HG03039 (cell line): ENCODE data around the gene SIRPA.
"Not testable (repeated sequence)": the region's sequence is repeated elsewhere in the genome, so short reads cannot be mapped to it uniquely, and the experiment has no call there.

Experiments used
- ATAC-seq: cut with Tn5 transposase; IDR thresholded peaks from one replicate; pipeline ENCODE4 v1.9.1; 2021; ENCODE audit warnings: mild to moderate bottlenecking, moderate library complexity; ENCODE audit not compliant: unreplicated experiment

The SIRPA gene

DNA sequence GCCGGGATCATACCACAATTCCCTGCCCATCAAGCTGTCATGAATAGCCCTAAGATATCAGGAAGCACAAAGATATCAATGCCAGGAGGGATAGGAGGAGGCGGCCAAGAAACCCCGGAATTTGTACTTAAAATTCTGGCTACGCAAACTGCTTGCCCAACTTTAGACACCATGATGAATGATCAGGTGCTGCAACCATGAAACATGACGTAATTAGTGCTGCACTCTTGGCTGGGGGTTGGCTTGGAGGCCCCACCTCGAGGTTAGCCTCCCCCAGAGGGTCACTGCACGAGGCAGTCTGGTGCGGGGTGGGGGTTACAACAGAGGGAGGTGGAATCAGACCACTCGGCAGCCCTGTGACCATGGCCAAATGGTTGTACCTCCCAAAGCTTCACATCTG is 8.9 kb downstream of the SIRPA start:
- no peak for ATAC-seq

DNA sequence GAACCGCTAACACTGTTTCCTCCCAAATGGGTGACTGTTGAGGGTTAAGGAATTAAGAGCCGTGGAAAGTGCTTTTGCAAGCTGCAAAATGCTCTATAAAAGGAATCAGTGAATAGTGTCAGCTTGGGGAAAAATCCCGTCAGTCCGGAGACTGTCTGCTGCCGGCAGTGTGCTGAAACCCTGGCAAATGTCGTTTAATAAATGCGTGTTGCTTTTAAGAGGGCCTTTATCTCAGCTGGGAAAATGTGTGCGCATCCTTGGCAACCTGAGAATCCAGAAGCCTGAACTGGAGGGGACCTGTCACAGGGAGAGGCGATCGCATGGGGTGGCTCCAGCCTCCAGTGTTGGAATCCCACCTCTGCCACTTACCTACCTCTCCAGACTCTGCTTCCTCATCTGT is 9.8 kb downstream of the SIRPA start:
- ATAC-seq = no peak

DNA sequence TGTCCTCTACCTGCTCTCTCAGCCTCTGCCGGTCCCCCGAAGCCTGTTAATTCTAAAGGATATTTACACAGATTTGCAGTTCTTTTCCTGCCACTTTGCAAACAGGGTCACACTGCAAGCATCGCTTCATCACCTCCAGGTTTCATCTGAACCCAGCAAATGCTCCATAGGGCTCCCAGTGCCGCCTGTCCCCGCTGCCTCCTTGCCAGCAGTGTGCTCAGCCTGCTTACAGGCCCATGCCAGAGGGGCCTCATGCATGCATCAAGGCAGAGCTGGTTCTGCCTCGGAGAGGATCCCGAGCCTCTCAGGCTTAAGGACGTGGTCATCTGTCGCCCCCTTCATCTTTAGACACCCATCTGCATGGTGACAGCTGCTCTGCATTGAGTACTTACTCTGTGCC is 10.5 kb downstream of the SIRPA start:
- ATAC-seq = no peak

DNA sequence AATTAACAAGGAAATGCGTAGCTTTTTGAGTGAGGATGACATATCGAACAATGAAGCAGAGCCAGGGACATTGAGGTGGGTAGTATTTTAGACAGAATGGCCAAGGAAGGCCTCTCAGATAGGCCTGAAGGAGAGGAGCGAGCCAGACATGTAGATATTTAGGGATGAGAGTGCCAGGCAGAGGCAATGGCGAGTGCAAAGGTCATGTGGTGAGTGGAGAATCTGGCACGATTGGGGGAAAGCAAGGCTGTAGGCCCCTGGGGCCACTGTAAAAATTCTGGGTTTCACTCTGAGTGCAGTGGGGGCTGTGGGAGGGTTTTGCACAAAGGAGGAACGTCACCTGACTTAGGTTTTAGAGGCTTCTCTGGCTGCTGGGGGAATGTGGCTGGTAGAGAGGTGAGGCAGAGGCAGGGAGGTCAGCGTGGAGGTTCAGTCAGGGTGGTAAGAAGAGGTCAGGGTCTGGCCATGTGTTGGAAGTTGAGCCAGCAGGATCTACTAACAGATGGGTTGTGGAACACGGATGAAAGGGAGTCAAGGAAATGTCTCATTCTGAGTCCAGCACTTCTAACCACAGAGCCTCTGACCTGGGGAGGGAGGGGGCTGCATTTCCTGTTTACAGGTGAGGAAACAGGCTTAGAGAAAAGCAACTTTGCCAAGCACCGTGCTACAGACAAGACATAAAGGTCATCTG is 11.3 kb downstream of the SIRPA start:
- no peak for ATAC-seq

DNA sequence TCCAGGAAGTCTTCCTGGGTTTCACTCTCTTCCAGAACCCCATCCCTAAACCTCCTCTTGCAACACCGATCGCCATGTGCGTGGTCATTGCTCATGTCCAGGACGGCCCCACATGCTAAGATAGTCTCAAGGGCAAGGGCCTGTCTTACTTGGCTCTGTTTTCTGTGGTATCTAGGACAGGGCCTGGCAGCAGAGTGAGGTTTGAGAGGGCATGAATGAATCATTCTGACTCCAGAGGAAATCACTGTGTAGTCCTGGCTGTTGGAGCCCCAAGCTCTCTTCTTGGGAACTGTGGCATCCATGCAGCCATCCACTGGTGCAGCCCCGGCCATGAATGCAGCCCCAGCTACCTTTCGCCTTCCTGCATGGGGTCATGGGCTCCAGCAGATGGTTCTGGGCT is 12.4 kb downstream of the SIRPA start:
- no peak for ATAC-seq

DNA sequence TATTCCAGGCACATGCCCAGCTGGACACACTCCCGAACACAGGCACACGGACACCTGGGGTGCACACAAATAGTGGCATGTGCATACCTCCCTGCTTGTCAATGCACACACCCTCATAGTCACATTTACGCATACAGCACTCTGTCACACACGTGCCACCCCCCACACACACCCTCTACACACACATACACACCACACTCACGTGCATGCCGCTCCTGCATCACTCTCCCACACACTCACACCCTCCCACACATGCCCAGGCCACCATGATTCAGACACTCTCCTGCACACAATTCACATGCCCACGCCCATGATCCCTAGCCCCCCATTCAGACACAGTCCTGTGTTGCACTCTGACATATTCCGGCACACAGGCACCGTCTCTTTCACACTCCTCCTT is 13.0 kb downstream of the SIRPA start:
- ATAC-seq = no peak

DNA sequence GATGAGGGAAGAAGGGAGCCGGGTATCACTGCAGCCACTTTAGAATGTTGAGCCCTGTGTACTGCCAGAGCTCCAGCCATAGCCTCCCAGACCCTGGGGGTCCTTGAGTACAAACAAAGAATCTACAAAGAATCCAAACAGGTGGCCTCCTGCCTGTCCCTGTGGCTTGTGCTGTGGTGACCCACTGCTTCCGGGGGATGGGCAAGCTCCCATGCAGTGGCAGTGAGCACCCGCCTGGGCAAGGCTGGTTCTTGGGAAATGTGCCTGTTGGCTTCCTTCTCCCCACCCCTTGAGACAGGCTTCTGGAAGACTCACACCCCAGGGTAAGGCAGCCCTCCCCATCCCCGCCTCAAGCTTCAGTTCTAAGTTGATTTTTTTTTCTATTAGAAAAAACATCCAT is 13.9 kb downstream of the SIRPA start:
- no peak for ATAC-seq

DNA sequence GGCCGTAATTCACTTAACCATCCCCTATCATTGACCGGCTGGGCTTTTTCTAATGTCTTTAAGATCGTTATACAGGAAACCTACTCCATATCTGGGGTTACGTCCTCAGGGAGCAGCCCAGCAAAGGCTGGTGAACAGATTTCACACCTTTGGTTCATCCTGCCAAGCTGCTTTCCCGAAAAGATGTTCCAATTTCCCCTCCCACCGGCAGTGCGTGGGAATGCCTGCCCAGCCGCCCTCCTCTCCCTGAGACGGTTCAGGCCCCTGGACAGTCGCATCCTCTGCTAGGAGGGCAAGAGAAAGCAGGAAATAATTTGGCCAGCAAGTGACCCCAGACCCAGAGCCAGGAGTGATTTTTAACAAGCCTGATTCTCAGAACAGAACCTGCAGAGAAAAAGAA is 16.3 kb downstream of the SIRPA start:
- ATAC-seq = no peak

DNA sequence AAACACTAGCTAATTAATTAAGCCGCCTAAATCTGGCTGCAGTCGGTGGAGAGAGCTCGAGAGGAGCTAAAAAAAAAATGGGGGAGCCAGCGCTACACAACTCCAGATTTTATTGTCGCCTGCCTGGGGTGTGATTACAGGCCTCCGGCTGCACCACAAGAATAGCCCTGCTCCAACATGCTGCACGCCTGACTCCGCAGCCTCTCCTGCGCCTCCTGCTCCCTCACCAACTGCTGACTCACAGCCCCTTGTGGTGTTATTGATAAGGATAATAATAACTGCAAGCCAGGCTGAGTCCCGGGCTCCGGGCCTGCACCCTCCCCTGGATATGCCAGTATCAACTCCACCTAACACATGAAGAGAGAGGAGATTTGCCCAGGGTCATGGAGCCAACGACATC is 16.8 kb downstream of the SIRPA start:
- no peak for ATAC-seq

DNA sequence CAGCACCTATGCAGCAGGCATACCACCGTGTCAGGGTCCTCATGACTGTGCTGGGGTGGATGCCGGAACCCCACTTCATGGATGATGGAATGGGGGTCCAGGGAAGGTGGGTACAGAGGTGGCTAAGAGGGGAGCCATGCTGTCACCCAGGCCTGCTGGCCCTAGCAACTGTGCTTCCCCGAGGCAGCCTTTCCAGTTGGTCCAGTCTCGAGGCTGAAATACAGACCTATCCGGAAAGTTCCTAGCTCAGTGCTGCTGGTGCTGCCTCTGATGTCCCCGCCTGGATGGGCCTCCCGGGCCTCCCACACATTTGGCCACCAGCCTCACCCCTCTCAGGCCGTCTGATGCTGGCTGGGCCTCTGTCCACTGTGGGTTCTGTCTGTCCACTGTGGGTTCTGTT is 17.4 kb downstream of the SIRPA start:
- ATAC-seq = no peak

DNA sequence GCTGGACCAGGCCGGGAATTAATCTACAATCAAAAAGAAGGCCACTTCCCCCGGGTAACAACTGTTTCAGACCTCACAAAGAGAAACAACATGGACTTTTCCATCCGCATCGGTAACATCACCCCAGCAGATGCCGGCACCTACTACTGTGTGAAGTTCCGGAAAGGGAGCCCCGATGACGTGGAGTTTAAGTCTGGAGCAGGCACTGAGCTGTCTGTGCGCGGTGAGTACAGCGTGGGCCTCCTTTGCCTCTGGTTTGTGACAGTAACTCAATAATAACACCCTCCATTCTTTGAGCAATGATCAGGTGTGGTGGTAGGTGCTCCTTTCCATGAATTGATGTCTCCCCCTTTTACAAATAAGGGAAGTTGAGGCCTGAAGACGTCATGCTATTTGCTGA is 20.0 kb downstream of the SIRPA start:
- ATAC-seq = not testable (repeated sequence)

DNA sequence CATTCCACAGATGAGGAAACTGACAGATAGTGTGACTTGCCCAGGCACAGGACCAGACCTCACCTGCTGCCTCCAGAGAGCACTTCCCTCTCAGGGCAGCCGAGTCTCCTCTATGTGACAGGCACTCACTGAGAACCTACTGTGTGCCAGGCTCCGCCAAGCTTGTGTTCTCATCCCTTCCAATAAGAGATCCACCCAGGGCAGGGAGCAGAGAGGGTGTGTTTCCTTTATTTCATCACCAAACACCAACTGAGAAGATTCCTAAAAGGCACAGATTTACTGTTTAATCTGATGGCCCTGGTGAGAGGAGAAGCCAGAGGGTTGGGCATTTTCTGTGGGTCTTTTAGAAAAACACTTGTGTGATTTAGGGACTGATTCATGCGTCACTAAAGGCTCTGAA is 20.5 kb downstream of the SIRPA start:
- no peak for ATAC-seq

DNA sequence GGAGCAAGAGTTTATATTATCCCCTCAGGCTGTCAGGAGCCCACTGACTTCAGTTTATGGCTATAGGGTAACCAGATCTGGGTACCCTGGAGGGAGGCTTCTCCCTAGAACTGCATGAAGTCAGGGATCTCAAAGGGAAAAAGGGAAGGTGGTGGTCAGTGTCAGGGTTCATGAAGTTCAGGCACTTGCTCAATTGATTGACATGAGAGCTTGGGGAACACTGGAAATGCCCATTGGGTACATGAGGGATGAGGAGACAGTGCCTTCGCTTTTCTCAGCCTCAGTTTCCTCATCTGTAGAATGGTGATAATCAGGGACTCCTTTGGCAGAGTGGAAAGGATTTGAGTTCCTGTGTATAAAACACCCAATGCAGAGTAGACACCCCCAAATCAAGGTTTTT is 22.6 kb downstream of the SIRPA start:
- ATAC-seq = no peak

DNA sequence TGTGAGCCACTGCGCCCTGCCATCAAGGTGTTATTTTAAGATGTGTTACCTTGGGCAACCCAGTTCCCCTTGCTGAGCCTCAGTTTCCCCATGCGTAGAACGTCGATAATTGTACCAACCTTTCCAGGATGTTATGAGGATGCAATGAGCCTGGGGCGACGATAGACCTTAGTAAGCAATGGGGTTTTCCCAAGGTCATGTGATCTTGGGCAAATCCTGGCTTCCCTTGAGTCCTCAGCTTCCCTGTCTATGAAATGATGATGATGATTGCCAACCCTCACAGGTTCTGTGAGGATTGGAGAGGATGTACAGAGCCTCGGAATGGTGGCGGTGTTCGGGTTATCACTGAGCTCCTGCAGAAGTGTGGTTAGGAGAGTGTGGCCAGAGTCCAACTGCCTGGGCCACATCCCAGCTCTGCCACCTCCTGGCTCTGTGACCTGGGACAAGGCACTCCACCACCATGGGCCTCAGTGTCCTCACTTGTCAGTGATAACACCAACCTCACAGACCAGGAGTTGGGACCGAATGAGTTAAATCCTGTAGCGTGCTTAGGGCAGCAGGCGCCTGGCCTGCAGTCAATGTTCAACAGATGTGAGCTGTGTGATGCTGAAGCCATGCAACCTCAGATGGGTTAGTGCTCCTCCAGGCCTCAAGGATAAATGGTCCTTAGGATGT is 23.4 kb downstream of the SIRPA start:
- no peak for ATAC-seq

DNA sequence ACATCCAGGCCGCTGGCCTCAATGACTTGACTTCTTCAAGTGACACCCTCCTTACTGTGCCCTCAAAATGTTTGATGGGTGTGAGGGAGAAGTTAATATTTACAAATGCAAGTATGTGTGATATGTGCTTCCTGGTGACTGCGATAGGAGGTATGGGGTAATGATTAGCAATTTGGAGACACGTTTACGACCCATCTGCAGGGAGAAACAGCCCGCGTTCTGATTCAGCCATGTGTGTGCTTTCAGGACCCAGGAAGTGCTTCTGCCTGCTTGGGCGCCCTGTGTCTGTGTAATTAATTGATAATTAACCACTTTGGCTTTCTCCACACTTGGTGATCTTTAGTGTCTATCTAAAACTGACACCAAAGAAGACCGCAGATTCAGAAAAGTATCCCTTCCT is 25.0 kb downstream of the SIRPA start:
- no peak for ATAC-seq

DNA sequence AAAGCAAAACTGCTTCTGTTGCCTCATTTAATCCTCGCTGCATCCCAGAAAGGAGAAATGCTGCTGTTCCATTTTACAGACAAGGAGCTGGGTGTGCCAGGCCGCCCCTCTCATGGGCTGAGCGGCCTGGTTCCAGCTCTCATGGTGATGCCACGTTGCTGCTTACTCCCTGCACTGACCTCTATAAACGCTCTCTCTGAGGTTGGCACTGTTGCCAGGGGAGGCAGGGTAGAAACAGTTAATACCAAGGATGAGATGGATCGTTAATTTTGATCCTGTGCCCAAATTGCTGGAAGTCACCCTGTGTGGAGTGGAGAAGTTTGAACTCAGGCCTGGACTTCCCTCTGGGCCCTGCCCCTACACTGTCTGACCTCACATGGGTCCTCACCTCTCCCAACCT is 25.6 kb downstream of the SIRPA start:
- no peak for ATAC-seq

DNA sequence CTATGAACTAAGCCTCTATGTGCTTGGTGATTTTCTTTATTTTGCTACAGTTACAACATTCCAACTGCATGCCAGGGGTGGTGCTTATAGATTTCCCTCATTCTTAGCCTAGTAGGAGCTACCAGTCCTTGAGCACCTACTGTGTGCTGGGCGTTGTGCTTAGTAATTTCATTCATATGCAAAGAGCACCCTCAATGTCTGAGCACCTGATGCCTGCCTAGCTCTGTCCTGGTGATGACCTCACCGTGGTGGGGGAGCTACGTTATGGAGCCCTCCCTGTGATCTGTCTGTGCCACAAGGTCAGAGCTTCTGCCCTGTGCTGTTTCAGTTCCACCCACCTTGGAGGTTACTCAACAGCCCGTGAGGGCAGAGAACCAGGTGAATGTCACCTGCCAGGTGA is 26.8 kb downstream of the SIRPA start:
- not testable (repeated sequence) for ATAC-seq

DNA sequence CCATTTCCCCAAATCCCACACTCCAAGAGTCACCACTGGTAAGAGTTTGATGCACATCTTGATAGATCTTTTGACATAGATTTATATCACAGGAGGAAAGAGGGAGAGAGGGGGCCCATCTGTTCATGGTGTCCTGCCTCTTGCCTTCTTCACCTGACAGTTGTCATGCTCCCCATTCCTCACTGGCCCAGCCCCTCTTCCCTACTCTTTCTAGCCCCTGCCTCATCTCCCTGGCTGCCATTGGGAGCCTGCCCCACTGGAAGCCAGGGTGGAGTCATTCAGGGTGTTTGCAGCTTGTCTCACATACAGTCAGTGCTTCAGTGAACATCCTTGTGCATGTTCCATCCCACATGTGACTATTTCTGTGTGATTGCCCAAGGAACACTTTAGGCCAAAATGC is 27.6 kb downstream of the SIRPA start:
- no peak for ATAC-seq

DNA sequence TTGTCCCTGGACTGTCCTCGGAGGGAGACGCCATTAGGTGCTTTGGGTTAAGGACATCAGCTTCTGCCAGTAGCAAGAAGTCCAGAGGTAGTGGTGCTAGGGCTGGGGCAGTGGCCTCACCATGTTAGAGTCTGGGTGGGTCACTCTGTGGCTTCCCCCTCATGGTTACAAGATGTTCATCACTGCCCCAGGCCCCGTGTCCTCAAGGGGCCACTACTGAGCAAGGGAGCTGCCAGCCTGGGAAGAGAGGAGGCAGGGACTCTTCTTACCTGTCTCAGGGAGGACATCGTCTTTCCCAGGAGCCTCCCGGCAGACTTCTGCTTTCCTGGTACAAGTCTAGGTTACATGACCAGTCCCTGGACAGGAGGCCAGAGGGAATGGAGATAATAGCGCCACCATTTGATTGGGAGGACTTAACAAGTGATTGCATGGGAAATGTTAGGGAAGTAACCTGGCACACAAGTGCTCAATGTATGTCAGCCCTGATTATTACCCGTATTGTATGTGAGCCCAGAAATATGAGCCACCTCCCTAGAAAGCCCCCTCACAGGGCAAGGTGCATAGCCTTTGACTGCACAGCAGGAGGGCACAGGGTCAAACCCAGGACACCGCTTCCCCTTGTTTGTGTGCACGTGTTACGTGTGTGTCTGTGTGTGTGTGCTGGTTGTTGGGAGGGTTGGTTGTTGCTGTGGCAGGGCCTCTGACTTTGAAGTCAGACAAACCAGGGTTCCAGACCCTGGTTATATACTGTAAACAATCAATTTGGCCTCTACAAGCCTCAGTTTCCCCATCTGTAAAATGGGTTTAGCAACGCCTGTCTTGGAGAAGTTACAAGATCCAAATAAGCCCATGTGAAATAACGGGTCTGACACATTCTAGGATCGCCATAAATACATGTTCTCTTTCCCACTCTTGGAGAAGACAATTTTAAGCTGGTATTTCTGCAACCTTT is 30.0 kb downstream of the SIRPA start:
- no peak for ATAC-seq

DNA sequence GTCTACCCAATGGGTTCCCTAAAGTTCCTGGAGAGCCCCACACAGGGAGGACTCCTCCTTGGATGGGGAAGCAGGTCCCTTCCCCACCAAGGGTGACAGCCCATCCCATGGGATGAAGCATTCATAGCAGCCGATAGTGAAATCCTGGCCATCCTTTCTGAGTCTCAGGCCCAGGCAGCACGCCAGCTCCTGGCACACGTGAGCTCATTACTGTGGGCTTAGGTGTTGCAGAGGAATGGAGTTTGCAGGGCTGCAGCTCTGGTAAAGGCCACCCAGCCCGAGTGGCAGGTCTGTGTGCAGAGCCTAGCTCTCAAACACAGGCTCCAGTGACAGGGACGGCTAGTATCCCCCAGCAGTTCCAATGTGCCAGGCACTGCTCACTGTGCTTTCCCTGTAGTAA is 31.0 kb downstream of the SIRPA start:
- no peak for ATAC-seq

DNA sequence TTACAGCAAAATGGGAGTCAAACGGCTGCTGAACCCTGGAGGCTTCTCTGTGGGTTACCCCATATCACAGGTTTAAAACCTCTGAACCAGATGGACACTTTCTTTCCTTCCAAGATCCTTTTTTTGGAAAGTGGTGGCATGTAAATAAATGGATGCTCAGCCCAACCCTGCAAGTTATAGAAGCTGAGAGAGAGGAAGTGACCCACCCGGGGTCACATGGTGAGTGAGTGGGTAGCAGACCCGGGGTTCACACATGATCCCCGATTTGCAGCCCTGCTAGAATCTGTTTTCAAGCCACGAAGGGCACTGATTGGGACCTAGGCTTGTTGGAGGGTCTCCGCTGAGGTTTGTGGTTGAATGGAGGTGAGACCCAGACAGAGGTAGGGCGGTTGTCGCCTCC is 32.0 kb downstream of the SIRPA start:
- ATAC-seq = no peak

DNA sequence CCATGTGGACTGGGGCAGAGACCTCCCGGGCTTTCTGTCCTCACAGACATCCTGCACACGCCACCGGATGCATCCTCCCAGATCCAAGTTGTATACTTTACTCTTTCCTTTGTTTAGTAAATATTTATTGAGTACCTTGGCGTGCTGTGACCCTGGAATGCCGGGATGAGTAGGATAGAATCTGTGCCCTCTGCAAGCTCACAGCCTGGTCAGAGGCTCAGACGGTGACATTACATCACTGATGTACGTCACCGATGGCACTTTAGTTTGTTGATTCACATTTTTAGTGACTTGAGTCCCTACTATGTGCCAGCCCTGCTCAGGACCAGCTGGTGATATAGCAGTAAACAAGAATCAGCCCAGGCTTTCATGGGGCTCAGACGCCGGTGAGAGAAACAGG is 32.9 kb downstream of the SIRPA start:
- no peak for ATAC-seq
